ENCODE measurements around the gene MUL1. TPM values are rescaled to one million over a fixed set of nuclear protein-coding genes. Genes with fewer than 3 reads are reported as not detected.

The MUL1 gene
- total RNA-seq, 4 donors from 2014 or later, result 22.1 to 36.4 (median 27.1) TPM

GRCh38 chr1:20480243-20480944 is 27.6 kb downstream of the MUL1 start:
- DNase-seq (ENCODE audit: low spot score), result no peak

GRCh38 chr1:20479840-20480239 is 28.1 kb downstream of the MUL1 start:
- TF ChIP-seq CTCF (IDR thresholded peaks at IDR 0.05), result no peak
- DNase-seq (ENCODE audit: low spot score) (no peak), ATAC-seq (ENCODE audit: low FRiP score) (no peak)

More at GRCh38 chr1:20480243-20480944, 27.6 kb downstream of the MUL1 start:
- no peak for TF ChIP-seq CTCF (IDR thresholded peaks at IDR 0.05)
- no peak for ATAC-seq (ENCODE audit: low FRiP score)

- ATAC-seq (ENCODE audit: low FRiP score) (no peak), DNase-seq (ENCODE audit: low spot score) (no peak)
- no peak for TF ChIP-seq CTCF (IDR thresholded peaks at IDR 0.05)
Observed at GRCh38 chr1:20478057-20478635, 29.8 kb downstream of the MUL1 start.

- DNase-seq (ENCODE audit: low spot score) (no peak), ATAC-seq (ENCODE audit: low FRiP score) (no peak)
- no peak for TF ChIP-seq CTCF (IDR thresholded peaks at IDR 0.05)
Observed at GRCh38 chr1:20477348-20478056, 30.4 kb downstream of the MUL1 start.

GRCh38 chr1:20476265-20477038 is 31.5 kb downstream of the MUL1 start:
- no peak for ATAC-seq (ENCODE audit: low FRiP score)
- no peak for TF ChIP-seq CTCF (IDR thresholded peaks at IDR 0.05)
- no peak for DNase-seq (ENCODE audit: low spot score)

- DNase-seq (ENCODE audit: low spot score) (no peak), ATAC-seq (ENCODE audit: low FRiP score) (no peak)
- no peak for TF ChIP-seq CTCF (IDR thresholded peaks at IDR 0.05)
Observed at GRCh38 chr1:20474996-20475395, 33.0 kb downstream of the MUL1 start.

All from omental fat pad (tissue), 4 donors.